NCI-H1092 (cell line): ENCODE data around the gene EBPL.
"Not testable (repeated sequence)": the region's sequence is repeated elsewhere in the genome, so short reads cannot be mapped to it uniquely, and the experiment has no call there.

ENCODE experiments used
- DNase-seq: peaks from one replicate; lab custom pipeline; 2025; lab: John Stamatoyannopoulos, UW

Gene EBPL

DNA sequence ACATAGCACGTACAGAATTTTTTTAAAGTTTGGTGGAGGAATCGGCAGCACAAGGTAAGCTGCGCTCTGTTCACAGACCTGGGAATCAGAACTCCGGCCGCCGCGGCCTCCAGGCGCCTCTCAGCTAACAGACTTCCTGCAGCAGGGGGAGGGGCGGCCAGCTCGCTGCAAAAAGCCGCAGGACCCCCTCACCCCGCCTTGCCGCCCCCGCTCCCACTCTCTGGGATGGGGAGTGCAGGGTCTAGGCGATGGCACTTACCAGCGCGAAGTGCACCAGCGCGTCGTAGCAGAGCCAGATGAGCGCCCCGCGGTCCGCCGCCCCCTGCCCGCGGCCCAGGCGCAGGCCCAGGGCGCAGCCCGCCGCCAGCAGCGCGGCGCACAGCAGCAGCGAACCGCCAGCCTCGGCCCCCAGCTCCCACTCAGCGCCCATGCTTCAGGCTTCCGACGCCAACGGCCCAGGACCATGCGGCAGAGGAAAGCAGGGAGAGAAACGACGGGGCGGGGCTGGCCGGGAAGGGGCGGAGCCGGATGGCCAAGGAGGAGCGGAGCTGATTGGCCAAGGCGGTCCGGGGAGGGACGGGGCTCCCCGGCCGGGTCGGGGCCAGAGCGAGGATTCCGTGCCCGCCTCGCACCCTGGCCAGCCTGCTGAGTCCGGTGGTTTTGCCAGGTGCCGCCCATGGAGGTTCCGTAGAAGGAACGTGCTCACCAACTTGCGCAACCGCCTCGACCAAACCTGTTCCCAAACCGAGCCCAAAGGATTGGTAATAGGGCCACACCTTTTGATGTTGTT lies at the start of gene EBPL:
TSS of gene EBPL (minus strand) at position 492 of the 790 bp plus-strand sequence. CDS start at position 430, 62 bp downstream.
- DNase-seq = peak; percentile 84

DNA sequence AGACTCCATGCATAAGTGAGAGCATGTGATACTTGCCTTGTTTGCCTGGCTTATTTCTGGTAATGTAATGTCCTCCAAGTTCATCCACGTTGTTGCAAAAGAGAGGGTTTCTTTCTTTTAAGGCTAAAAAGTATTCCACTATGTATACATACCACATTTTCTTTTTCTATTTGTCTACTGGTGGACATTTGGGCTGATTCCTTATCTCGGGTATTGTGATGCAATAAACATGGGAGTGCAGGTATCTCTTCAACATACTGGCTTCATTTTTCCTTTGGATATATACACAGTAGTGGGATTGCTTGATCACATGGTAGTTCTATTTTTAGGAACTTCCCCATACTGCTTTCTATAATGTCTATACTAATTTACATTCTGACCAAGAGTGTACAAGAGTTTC lies 49.6 kb upstream of the EBPL start:
- no peak for DNase-seq

DNA sequence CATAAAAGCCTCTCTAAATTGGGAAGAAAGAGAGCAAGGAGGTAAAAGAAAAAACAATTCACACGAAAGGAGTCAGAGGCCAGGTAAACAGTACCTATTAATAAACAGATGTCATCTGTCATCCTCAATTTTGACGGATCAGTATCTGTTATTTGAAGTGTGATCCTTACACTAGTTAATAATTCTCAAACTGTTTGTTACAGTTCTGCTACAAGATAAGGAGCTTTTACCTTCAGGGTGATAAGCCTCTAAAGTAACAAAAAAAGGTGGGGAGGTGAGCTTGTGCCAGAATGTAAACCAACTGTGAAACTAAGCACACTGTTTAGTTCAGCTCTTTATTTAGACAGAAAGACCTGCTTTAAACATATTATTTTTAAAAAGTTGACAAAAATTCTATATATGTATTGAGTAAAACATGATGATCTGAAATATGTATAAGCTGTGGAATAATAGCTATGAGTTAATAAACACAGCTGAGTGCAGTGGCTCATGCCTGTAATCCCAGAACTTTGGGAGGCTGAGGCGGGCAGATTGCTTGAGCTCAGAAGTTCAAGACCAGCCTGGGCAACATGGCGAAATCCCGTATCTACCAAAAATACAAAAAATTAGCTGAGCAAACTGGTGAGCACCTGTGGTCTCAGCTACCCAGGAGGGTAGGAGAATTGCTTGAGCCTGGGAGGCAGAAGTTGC lies 48.4 kb upstream of the EBPL start:
- DNase-seq = no peak

DNA sequence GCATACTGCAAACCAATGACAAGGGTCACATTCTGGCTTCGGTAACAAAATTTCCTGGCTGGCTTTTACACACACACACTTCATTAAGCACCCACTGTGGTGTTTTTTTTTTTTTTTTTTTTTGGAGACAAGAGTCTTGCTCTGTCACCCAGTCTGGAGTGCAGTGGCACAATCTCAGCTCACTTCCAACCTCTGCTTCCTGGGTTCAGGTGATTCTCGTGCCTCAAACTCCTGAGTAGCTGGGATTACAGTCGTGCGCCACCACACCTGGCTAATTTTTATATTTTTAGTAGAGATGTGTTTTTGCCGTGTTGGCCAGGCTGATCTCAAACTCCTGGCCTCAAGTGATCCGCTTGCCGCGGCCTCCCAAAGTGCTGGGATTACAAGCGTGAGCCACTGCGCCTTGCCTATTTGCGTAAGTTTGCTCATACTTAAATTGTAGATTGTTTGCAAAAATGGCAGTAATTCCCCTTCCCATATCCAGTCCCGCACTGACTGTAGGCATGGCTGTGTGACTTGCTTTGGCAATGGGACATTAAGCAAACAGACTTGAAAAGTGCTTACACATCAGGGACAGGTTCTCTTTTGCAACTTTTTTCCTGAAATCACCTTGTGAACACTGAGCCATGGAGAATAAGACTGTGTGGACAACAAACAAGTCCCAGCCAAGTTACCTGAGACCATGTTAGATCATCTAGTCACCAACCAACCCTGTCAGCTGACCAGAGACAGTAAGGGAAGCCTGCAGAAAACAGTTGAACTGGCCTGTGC lies 42.1 kb upstream of the EBPL start:
- no peak for DNase-seq

DNA sequence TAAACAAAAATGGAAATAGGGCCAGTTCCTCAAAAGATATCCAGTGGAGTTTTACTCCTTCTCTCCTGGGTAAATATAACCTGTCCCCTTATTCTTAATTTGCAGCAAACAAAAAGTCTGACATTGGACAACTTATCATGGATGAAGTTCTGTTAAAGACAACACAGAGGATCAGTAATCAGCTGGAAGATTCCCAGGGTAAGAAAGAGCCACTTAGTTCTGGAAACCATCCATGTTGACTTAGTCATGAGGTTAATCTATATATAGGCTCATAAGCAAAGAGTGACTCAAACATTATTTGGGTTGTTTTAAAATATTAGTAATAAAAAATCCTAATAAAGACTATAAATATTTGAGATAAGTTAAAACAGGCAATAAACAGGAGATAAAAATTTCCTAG lies 40.5 kb upstream of the EBPL start:
- DNase-seq = no peak

DNA sequence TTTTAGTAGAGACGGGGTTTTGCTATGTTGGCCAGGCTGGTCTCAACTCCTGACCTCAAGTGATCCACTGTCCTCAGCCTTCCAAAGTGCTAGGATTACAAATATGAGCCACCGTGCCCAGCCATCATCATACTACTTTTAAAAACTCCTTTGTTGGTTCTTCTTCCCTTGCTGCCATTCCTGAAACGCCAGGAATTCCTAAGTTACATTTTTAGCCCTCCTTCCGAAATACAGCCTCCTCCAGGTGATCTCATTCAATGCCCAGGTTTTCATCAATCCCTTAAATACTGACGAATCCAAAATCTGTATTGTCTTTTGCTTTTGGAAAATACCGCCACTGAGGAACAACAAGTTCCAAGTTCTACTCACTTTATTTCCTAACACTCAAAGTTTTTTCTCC lies 25.3 kb upstream of the EBPL start:
- DNase-seq = no peak

DNA sequence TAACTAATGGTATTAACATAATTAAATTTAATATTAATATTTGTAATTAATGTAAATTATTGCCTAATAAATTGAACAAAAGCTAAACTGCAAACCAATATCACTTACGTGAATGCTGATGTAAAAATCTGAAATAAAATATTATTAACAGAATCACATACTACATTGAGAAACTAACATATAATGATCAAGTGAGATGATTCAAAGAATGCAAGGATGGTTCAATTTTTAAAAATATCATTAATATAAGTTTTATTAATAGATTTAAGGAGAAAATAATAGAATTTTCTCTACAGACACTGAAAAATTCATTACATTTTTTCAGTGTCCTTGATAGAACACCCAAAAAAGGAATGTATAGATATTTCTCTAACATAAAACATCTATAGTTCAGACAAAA lies 23.5 kb upstream of the EBPL start:
- no peak for DNase-seq

DNA sequence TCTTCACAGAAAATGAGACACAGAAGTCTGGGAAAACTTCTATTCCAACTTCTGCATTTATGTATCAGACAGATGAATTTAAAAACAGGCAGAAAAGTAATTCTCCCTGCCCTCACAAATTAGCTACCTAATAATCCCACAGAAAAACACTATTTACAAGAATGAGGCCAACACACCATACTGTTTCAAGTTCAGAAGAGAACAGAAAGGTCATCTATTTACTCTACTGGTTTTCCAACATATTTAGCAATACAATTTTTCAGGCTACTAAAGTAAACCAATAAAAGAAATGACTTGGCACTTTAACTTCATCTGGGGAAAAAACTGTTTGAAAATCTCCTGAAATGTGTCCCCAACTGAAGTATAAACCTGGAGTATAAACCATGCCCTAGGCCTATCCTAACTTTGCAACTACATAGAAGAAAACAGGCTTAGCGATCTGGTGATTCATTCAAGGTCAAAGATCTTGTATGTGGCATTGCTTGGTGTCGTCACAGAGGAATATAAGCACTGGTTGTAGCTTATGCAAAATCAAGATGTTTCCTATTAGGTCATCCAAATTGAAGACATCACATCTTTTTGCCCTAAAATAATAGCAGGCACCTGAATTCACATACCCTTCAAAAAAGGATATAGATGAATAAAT lies 20.1 kb upstream of the EBPL start:
- DNase-seq = no peak

DNA sequence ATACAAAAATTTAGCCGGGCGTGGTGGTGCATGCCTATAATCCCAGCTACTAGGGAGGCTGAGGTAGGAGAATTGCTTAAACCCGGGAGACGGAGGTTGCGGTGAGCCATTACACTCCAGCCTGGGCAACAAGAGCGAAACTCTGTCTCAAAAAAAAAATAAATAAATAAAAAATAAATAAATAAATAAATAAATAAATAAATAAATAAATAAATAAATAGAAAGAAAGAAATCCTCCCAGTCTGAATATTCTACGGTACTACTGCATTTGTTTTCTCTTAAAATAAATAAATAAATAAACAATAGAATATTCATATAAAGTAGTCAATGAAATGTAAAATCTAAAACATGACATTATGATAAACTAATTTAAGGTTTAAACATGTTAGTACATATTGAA lies 13.0 kb upstream of the EBPL start:
- DNase-seq = not testable (repeated sequence)

DNA sequence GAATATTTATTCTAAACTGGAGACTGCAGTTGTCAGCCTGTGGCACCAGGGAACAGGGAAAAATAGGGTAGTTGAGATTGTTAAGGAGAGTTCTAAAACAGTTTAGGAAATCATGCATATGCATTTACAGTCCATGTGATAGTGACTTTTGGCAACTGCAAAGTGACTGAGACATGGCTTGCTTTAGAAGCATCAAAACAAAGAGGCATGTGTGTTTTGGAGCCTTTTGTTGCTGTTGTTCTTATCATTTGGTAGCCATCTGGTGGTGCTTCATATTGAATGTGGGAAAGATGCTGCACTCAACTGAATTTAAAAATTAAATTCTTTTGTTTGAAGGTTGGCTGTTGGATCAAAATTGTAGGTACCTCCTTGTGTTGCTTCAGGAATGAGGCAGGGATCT lies 10.2 kb upstream of the EBPL start:
- DNase-seq = no peak

DNA sequence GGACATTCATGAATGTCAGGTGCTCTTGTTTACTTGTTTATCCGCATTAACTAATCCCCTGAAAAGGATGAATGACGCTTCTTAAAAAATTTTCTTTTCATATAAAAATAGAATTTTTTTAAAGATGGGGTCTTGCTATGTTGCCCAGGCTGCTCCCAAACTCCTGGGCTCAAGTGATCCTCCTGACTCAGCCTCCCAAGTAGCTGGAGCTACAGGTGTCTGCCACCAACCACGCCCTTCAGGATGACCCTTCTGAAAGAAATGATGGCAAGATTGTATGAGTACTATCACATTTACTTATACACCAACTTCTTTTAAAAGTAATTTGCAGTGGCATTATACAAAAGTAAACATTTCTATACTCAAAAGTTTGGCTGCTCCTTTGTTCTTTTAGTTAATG lies 6.2 kb upstream of the EBPL start:
- no peak for DNase-seq

DNA sequence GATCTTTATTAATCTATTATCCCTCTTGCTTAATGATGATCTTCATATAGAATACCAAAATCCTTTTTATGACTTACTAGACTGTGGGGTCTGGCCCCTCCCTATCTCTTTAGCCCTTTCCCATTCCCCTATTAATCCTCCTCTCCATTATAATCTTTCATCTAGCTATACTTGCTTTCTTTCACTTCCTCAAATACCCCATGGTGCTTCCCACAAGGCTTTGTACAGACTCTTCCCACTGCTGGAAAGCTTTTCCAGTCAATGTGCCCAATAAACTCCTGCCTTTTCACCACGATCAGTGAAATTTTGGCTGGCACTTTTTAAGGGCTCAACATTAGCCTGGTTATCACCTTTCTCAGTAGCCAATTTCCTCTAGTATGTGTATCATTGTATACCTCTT lies 3.2 kb upstream of the EBPL start:
- no peak for DNase-seq

DNA sequence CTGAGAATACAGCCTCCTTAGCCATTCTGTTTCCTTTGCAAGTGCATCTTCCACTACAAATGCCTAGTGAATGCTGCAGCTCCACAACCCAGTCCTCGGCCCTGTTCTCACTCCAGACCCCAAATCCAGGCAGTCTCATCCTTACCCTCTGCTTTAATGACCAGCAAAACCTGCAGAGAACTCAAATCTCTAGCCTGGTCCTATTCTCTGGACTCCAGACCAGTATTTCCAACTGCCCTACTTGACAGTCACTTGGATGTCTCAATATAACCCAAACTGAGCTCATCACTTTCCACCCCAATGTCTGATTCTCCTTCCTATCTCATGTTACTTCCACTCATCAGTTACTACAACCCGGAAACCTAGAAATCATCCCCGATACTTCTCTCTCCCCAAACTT lies 2.6 kb upstream of the EBPL start:
- no peak for DNase-seq

DNA sequence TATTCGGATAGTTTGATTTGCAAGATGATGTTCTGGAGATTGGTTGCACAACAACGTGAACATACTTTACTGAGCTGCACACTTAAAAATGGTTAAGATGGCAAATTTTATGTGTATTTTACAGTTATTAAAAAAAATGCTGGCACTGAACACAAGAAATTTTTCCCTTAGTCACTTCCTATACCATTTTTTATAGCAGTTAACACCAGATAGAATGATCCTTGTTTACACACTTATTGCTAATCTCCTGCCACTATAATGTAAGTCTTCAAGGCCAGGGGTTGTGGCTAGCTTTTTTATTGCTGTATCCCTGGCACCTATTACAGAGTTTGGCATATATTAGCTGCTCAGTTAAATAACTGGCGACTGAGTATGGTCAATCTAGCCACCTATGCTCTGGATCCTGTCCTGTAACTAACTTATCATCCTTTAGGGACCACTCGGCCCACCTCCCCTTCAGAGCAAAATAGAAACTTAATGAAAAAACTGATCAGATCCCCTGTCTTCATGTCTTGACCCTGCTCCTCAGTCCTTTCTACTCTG lies 2.0 kb upstream of the EBPL start:
- DNase-seq = no peak

DNA sequence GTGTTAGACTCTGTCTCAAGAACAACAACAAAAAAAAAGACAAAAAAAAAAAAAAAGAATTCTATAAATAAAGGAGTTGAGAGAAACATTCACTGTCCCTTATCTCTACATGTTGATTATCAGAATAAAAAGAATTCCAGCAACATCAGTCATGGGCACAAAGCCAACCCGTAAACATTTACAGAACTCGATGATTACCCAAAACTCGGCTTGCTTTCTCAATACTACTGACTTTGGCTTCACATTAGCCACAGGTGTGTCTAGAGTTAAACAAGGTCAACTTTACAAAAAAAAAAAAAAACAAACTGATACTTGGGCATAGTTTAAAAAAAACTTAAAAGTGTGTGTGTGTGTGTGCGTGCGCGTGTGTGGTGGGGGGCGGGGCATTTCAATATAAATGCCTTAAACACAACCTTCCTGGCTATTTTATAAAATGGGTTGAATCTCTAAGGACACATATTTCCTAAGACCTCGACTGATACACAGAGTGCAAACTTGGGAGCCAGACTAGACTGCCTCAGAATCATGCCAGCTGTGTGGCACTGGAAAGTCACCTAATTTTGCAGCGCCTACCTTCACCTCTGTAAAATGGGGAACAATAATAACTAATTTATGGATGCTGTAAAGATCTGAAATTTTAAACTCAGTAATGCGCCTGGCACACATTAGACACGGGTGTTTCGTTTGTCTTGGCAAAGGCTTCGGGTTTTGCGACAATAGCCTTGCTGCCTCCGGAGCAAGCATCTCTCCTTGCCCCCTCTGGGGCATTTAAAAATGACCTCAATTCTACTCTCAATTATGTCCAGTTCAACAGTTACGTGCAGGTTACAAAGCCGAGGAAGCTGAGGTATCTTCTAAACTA lies 922 bp downstream of the EBPL start:
- DNase-seq = peak; percentile 24

DNA sequence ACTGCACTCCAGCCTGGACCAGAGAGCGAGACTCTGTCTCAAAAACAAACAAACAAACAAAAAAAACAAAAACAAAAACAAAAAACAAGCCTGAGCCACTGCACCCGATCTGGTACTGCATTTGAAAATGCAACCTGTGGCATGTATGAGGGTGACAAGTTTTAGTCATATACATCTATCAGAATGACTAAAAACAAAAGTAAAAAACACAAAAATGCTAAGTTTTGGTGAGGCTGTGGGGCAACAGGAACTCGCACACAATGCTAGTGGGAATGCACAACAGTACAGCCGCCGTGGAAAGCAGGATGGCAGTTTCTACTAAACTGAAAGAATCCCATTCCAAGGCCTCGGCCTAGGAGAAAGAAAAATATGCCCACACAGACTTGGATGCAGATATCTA lies 7.8 kb downstream of the EBPL start:
- no peak for DNase-seq

DNA sequence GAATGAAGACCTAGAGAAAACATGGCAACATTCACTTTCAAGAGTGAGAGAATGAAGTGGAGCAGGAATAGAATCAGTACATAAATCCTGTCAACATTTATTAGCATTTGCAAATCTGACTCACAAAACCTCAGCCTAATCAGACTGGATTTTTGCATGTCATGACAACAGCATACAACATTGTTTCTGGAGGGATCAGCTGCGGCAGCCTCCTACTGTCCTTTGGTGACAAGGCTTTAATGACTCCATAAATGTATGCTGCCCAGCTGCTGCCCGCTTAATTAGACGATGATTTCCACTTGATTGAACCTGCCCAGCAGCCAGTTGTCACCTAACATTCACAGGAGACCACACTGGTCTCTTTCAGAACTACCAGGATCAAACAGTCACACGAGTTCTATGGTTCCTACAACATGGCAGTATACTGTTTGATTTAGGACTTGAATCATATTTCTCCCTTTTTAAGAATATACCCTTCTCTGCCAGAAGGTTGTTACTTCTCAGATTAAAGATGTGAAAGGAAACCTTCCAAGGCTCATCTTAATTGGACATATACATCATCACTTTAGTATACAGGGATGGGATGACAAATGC lies 9.3 kb downstream of the EBPL start:
- no peak for DNase-seq

DNA sequence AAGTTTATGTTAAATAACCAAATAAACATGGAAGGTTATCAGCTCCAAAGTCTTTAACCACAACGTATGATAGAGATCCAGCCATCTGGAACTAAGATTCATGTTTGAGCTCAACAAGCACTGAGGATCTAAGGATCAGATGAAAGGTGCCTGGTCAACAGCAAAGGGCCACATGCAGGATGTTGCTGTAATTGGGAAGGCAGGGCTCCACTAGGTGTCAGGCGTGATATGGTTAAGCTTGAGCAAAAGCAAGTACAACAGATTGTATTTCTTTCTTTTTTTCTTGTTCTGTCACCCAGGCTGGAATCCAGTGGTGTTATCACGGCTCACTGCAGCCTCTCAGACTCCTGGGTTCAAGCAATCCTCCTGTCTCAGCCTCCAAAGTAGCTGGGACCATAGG lies 12.0 kb downstream of the EBPL start:
- DNase-seq = no peak

DNA sequence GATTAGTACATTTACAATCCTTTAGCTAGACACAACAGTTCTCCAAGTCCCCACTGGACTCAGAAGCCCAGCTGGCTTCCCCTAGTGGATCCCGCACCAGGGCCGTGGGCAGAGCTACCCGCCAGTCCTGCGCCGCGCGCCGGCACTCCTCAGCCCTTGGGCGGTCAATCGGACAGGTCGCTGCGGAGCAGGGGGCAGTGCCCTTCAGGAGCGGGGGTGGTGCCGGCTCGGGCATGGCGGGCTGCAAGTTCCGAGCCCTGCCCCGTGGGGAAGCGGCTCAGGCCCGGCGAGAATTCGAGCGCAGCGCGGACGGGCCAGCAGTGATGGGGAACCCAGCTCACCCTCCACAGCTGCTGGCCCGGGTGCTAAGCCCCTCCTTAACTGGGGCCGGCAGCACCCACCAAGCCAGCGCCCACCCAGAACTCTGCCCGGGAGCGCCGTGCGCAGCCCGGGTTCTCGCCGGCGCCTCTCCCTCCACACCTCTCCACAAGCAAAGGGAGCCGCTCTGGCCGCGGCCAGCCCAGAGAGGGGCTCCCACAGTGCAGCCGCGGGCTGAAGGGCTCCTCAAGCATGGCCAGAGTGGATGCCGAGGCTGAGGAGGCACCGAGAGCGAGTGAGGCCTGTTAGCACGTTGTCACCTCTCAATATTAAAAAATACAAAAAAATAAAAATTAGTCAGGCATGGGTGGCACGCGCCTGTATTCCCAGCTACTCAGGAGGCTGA lies 12.9 kb downstream of the EBPL start:
- DNase-seq = no peak
